ENCODE measurements around the gene EIF5AL1. TPM values are rescaled to one million over a fixed set of nuclear protein-coding genes. Genes with fewer than 3 reads are reported as not detected.
"Not testable (repeated sequence)": the region's sequence is repeated elsewhere in the genome, so short reads cannot be mapped to it uniquely, and the experiment has no call there.

The EIF5AL1 gene
- total and polyA plus RNA-seq, 10 of the 15 experiments (the other 5 are each of a cell fraction or from before 2014, with no cell fraction given), result 0.02 to 8.3 (median 0.45) TPM; not detected in 1

GRCh38 chr10:79502561-79503309, 9.6 kb upstream of the EIF5AL1 start:
- 42% methylated on average over 7 of the region's 7 CpGs for WGBS (ENCODE audit: insufficient coverage, insufficient replicate concordance, low lambda C conversion rate, missing lambda C conversion rate)
- H2AFZ ChIP-seq (ENCODE audit: control insufficient read depth, low read depth, low read length), result no peak overlapping the region
- intact Hi-C loops (cut with micrococcal nuclease; ENCODE audit: unreplicated experiment) (no loop called here), in situ Hi-C loops (cut with MboI) (no loop called here)
- no peak overlapping the region for H3K4me3 ChIP-seq
- ChIA-PET CTCF (no interaction called here), POLR2A (no interaction called here), SMC1A (ENCODE audit: uncharacterized antibody, unreplicated experiment) (no interaction called here), RAD21 (ENCODE audit: unreplicated experiment) (no interaction called here)
- H3K4me1 ChIP-seq (ENCODE audit: control insufficient read depth, insufficient read depth, low read length), result no peaks in the 10 kb centered on the region
- H3K27me3 ChIP-seq (replicated peaks in 1 of 2; ENCODE audit: control insufficient read depth in 2 of 2, insufficient read depth in 2 of 2, low read length in 1 of 2), result peaks cover 0 to 3% of the 10 kb centered on the region in 2 experiments; a peak in 3 of 4 replicates
- DNase-seq (ENCODE audit: low read depth, low spot score) (no peak), ATAC-seq (peak; percentile 78), FAIRE-seq (no peak)
- H4K20me1 ChIP-seq (ENCODE audit: control insufficient read depth, insufficient read depth), result no peaks in the 10 kb centered on the region
- H3K36me3 ChIP-seq (ENCODE audit: control insufficient read depth in 2 of 2, insufficient read depth in 2 of 2, low read length in 1 of 2), result no peaks in the 10 kb centered on the region
- no peak overlapping the region for H3K27ac ChIP-seq (ENCODE audit: control insufficient read depth, insufficient read depth)
- H3K4me2 ChIP-seq (ENCODE audit: control insufficient read depth, insufficient read depth), result no peak overlapping the region
- H3K9me3 ChIP-seq (replicated peaks; ENCODE audit: control insufficient read depth, insufficient read depth, low read length), result no peaks in the 10 kb centered on the region
- no peaks in the 10 kb centered on the region for H3K79me2 ChIP-seq (ENCODE audit: control insufficient read depth, insufficient read depth, low read length)
- H3K9ac ChIP-seq (ENCODE audit: control insufficient read depth, insufficient read depth, low read length), result no peak overlapping the region
- no TSS peak for BruUV-seq (replicated peaks)
- no peak for TF ChIP-seq NBN (IDR thresholded peaks at IDR 0.05)
- no peak for TF ChIP-seq BRCA1 (IDR thresholded peaks at IDR 0.05; ENCODE audit: low read depth, low read length)
- no peak for TF ChIP-seq WRNIP1 (IDR thresholded peaks at IDR 0.05; ENCODE audit: borderline replicate concordance, low read depth, low read length)
- TF ChIP-seq, protein P1, sequence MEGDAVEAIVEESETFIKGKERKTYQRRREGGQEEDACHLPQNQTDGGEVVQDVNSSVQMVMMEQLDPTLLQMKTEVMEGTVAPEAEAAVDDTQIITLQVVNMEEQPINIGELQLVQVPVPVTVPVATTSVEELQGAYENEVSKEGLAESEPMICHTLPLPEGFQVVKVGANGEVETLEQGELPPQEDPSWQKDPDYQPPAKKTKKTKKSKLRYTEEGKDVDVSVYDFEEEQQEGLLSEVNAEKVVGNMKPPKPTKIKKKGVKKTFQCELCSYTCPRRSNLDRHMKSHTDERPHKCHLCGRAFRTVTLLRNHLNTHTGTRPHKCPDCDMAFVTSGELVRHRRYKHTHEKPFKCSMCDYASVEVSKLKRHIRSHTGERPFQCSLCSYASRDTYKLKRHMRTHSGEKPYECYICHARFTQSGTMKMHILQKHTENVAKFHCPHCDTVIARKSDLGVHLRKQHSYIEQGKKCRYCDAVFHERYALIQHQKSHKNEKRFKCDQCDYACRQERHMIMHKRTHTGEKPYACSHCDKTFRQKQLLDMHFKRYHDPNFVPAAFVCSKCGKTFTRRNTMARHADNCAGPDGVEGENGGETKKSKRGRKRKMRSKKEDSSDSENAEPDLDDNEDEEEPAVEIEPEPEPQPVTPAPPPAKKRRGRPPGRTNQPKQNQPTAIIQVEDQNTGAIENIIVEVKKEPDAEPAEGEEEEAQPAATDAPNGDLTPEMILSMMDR (IDR thresholded peaks at IDR 0.05 in 2 of 3, conservative IDR thresholded peaks at IDR 0.05 in 1 of 3; ENCODE audit: control insufficient read depth in 2 of 3, extremely low read depth in 1 of 3, insufficient read depth in 1 of 3, low read depth in 3 of 3, low read length in 3 of 3), result peak in 2 of 3 experiments; percentile 27 to 33; a peak in 3 of 6 replicates
- TF ChIP-seq SUZ12 (IDR thresholded peaks at IDR 0.05; ENCODE audit: unreplicated experiment), result no peak
- TF ChIP-seq SUPT20H (IDR thresholded peaks at IDR 0.05; ENCODE audit: borderline replicate concordance, control insufficient read depth, low read depth, low read length), result no peak
- no peak for TF ChIP-seq CREM (IDR thresholded peaks at IDR 0.05; ENCODE audit: low read depth)
- TF ChIP-seq RAD21 (IDR thresholded peaks at IDR 0.05; ENCODE audit: insufficient read depth, low read depth, low read length), result peak; percentile 19; the same call in 1 of the 2 replicates
- TF ChIP-seq, protein P2, sequence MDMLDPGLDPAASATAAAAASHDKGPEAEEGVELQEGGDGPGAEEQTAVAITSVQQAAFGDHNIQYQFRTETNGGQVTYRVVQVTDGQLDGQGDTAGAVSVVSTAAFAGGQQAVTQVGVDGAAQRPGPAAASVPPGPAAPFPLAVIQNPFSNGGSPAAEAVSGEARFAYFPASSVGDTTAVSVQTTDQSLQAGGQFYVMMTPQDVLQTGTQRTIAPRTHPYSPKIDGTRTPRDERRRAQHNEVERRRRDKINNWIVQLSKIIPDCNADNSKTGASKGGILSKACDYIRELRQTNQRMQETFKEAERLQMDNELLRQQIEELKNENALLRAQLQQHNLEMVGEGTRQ (IDR thresholded peaks at IDR 0.05; ENCODE audit: borderline replicate concordance, low read depth, low read length), result no peak

DNA sequence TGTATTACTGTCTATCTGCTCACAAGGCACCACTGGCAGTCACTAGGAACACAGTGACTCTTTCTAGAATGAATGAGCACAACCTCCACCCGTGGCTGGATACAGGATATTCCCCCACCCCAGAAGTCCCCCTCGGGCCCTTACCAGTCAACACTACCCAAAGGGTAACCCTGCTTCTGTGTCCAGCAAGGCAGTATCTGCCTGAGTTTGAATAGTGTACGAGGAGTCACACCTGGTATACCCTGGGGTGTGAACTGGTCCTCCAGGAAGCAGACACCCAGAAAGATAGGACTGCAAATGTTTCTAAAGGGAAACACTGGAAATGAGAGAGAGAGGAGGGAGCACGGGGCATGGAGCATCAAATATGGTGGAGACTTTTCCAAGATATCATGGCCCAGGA, 8.5 kb upstream of the EIF5AL1 start:
- in situ Hi-C loops (cut with MboI), result not testable (repeated sequence)

More for the DNA sequence above, 8.5 kb upstream of the EIF5AL1 start:
- CTCF ChIA-PET; intact Hi-C loops (cut with micrococcal nuclease; ENCODE audit: unreplicated experiment); DNase-seq (ENCODE audit: low read depth, low spot score); H3K9ac ChIP-seq (ENCODE audit: control insufficient read depth, insufficient read depth, low read length); H3K4me1 ChIP-seq (ENCODE audit: control insufficient read depth, insufficient read depth, low read length); H3K9me3 ChIP-seq (replicated peaks; ENCODE audit: control insufficient read depth, insufficient read depth, low read length); H3K27me3 ChIP-seq (replicated peaks in 1 of 2; ENCODE audit: control insufficient read depth in 2 of 2, insufficient read depth in 2 of 2, low read length in 1 of 2); H3K4me2 ChIP-seq (ENCODE audit: control insufficient read depth, insufficient read depth); H2AFZ ChIP-seq (ENCODE audit: control insufficient read depth, low read depth, low read length); H3K4me3 ChIP-seq; H3K27ac ChIP-seq (ENCODE audit: control insufficient read depth, insufficient read depth); FAIRE-seq; BruUV-seq (replicated peaks); RAD21 ChIA-PET (ENCODE audit: unreplicated experiment); H3K36me3 ChIP-seq (ENCODE audit: control insufficient read depth in 2 of 2, insufficient read depth in 2 of 2, low read length in 1 of 2); H4K20me1 ChIP-seq (ENCODE audit: control insufficient read depth, insufficient read depth); SMC1A ChIA-PET (ENCODE audit: uncharacterized antibody, unreplicated experiment); ATAC-seq; POLR2A ChIA-PET; H3K79me2 ChIP-seq (ENCODE audit: control insufficient read depth, insufficient read depth, low read length): not testable (repeated sequence)
- 2% methylated on average over 4 of the region's 4 CpGs for WGBS (ENCODE audit: insufficient coverage, insufficient replicate concordance, low lambda C conversion rate, missing lambda C conversion rate)
